ENCODE measurements around the gene CRYGN.

The CRYGN gene

DNA sequence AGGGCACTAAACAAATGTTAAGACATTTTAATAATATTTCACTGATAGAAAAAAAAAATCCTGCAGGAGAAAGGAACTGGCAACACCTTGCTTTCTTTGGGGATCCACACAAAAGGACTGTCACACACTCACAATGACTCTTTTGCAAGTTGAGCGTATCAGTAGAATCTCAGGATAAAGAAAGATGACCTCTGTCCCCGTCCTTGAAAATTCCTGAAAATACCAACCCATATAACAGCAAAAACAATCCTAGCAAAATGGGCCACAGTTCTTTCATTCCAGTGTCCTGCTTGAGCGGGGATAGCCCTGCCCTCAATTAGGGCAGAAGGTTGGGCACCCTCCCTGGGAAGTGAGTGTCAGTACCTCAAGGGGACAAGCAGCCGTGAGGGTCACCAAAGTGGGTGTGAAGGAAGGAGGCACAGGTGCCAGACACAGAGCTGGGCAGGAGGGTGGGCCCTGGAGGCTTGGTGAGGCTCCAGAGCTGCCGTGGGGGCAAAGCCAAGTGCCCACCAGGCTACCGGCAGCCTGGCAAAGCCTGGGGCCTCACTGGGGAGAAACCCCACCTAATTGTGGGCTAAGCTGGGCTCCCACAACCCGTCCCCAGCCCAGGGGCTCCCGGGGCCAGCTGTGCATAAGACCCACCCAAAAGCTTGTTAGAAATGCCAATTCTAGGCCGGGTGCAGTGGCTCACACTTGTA, 32.9 kb downstream of the CRYGN start:
- no peak for DNase-seq (ENCODE audit: low read depth)

DNA sequence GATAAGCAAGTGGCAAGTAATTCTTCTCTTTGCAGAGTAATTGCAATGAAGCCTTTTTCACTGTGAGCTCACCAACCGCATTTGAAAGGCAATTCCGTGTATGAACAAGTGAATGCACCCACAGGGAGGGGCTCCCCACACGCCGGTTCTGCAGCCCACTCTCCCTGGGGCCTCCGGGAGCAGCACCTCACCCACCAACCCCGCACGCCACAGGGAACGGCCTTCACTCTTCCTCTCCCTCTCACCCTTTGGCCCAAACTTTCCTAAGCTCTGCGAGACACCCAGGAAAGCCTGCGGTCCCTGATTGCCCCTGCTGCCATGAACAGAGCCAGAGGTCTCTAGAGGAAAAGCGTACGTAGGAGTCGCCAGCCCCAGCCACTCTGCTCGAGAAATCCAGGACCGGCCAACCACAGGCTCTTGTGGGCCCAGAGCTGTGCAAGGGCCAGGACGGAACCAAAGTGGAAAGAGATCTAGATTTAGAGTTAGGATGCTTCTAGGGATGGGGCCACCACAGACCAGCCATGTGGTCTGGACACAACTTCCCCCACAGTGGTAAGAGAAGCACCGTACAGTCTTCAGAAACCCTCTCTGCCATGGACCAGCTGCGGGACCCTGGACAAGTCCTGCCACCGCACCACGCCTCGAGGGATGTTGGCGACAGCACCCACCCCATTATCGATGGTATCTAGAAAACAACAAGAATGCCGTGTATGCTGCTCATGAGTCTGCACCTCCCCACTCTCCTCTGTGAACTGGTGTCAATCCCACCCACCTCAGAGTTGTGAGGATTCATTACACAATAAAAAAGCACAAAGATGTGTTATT, 33.7 kb downstream of the CRYGN start:
- DNase-seq (ENCODE audit: low read depth) = no peak

GRCh38 chr7:151405588-151405987, 34.4 kb downstream of the CRYGN start:
- no peak for DNase-seq (ENCODE audit: low read depth)

DNA sequence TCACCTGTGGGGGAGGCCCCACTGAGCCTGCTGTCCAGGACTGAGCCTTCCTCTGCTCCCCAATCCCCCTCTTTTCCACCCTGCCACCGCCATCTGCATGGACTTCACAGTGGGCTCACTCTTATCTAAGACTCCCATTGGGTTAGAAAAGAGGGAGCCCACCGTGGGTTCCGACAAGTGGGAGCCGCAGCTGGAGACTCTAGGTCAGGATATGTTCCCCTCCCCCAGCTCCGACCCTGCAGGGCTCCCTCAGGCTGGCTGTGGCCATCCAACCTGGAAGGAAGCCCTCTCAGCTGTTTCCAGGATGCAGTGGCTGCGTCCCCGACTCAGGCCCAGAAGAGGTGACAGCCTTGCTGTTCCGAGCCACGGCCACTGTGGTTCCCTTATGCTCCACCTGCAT, 34.9 kb downstream of the CRYGN start:
- no peak for DNase-seq (ENCODE audit: low read depth)

- no peak for DNase-seq (ENCODE audit: low read depth)
Observed at GRCh38 chr7:151404216-151405011, 35.5 kb downstream of the CRYGN start.

DNA sequence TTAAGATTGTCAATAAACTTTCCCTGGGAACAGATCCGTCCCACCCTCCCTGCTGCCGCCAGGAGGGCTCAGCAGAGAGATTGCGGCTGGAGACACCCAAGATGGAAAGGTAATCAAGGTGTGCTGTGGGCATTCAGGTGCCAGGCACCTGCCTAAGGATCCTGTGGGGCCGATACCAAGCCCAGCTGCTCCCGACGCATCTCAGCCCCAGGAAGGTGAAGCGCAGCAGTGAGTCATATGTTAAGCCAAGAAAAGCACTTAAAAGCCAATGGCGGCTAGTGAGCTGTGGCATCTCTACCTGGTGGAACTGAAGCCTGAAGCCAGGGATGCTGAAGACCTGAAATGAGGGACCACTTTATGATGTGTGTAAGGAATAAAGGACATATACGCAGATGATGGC, 36.2 kb downstream of the CRYGN start:
- DNase-seq (ENCODE audit: low read depth) = no peak

- DNase-seq (ENCODE audit: low read depth) = no peak
Observed at GRCh38 chr7:151402029-151402835, 37.7 kb downstream of the CRYGN start.

GRCh38 chr7:151400626-151401315, 39.2 kb downstream of the CRYGN start:
- no peak for DNase-seq (ENCODE audit: low read depth)

- DNase-seq (ENCODE audit: low read depth) = no peak
Observed at GRCh38 chr7:151399906-151400305, 40.0 kb downstream of the CRYGN start.

- DNase-seq (ENCODE audit: low read depth) = no peak
Observed at GRCh38 chr7:151399305-151399601, 40.7 kb downstream of the CRYGN start.

GRCh38 chr7:151398446-151399304, 41.3 kb downstream of the CRYGN start:
- DNase-seq (ENCODE audit: low read depth) = no peak

- DNase-seq (ENCODE audit: low read depth) = no peak
Observed at GRCh38 chr7:151397026-151397425, 42.9 kb downstream of the CRYGN start.

GRCh38 chr7:151396328-151396970, 43.5 kb downstream of the CRYGN start:
- no peak for DNase-seq (ENCODE audit: low read depth)

DNA sequence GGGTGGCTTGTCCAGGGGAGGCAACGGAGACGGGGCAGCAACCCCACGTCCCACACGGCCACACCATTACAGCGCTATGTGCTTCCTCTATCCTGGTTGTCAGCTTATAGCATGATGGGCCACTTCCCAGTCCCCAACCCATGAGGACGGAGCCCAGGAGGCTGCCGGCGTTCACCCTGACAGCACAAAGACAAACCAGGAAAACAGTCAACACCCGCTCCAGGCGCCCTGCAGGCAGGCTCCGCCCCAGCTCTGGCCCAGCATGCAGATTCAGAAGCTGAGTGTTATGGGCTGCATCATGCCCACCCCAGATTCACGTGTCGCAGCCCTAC, 44.9 kb downstream of the CRYGN start:
- DNase-seq (ENCODE audit: low read depth) = no peak

- no peak for DNase-seq (ENCODE audit: low read depth)
Observed at GRCh38 chr7:151394076-151395035, 45.6 kb downstream of the CRYGN start.

GRCh38 chr7:151393031-151393977, 46.6 kb downstream of the CRYGN start:
- DNase-seq (ENCODE audit: low read depth) = no peak

- no peak for DNase-seq (ENCODE audit: low read depth)
Observed at GRCh38 chr7:151392426-151392825, 47.5 kb downstream of the CRYGN start.

GRCh38 chr7:151392002-151392401, 47.9 kb downstream of the CRYGN start:
- no peak for DNase-seq (ENCODE audit: low read depth)

Data from activated T-helper 1 cell treated with Interleukin-2 at 50 U/mL for 16 hours (primary cell).